HepG2 (cell line): ENCODE data around the gene ANTXR1. TPM values are rescaled to one million over a fixed set of nuclear protein-coding genes. Genes with fewer than 3 reads are reported as not detected.

ENCODE experiments used
- ATAC-seq: fragments of 200-7000 bp; cut with Tn5 transposase; 3 replicates; pipeline ENCODE4 v1.9.1; 2020; ENCODE audit warnings: mild to moderate bottlenecking, moderate library complexity
- BruUV-seq: library from RNA; stranded (reverse); fragments of 400-500 nt; replicated peaks from 2 replicates; lab custom pipeline; 2021; lab: Mats Ljungman, UMichigan
- CTCF ChIA-PET: fragments of 300-600 bp; formaldehyde crosslinking; extraction: SDS; loops from one replicate; lab custom pipeline; 2021; ENCODE audit warnings: low total read pairs, inconsistent platforms, low intra/inter-chr PET ratio; lab: Yijun Ruan, JAX
- POLR2A ChIA-PET: fragments of 350-600 bp; sonication (Branson Sonifier 250); formaldehyde crosslinking; loops from one replicate; lab custom pipeline; 2020; ENCODE audit warnings: antibody characterized with exemption, inconsistent platforms; lab: Yijun Ruan, JAX
- DNase-seq: peaks from one replicate; pipeline ENCODE4 v3.0.0-alpha.2; 2015; ENCODE audit warnings: low spot score
- FAIRE-seq: peaks from 3 replicates; lab custom pipeline; 2011; peaks lifted over from hg19 to GRCh38; lab: Jason Lieb, UNC
- H2AFZ ChIP-seq: one replicate; pipeline ENCODE4 v1.6.1; 2011; ENCODE audit warnings: low read length, inconsistent platforms
- H3K27ac ChIP-seq: fragments of 300-600 bp; 3 replicates; pipeline ENCODE4 v1.8.0; 2011; ENCODE audit warnings: mixed run types, mild to moderate bottlenecking, mixed read lengths, low read length, inconsistent platforms; ENCODE audit not compliant: insufficient read depth; ENCODE audit errors: extremely low read length
- H3K27me3 ChIP-seq, 2 experiments: fragments of 200-600 bp in 1 of 2; 2 replicates in 1 of 2; 3 replicates in 1 of 2; pipeline versions ENCODE4 v1.6.0 to v1.8.0; 2011; ENCODE audit warnings: low read length in 2 of 2, mild to moderate bottlenecking in 2 of 2, moderate library complexity in 2 of 2, inconsistent platforms in 1 of 2; ENCODE audit not compliant: insufficient read depth in 2 of 2, control insufficient read depth in 1 of 2
- H3K36me3 ChIP-seq, 2 experiments: fragments of 200-600 bp in 1 of 2; replicated peaks in 1 of 2; 2 replicates in 1 of 2; 3 replicates in 1 of 2; pipeline versions ENCODE4 v1.5.1 to v1.8.0; 2011; ENCODE audit warnings: low read length in 2 of 2, inconsistent platforms in 1 of 2; ENCODE audit not compliant: insufficient read depth in 2 of 2, control insufficient read depth in 1 of 2
- H3K4me1 ChIP-seq: 2 replicates; pipeline ENCODE4 v1.5.1; 2012; ENCODE audit warnings: low read length, inconsistent platforms; ENCODE audit not compliant: insufficient read depth
- H3K4me2 ChIP-seq: 2 replicates; pipeline ENCODE4 v1.6.0; 2011; ENCODE audit warnings: low read depth, low read length, inconsistent platforms
- H3K4me3 ChIP-seq, 3 experiments: fragments of 200-600 bp in 1 of 3; sonication (generic), shearing (Covaris generic) in 1 of 3; replicated peaks in 1 of 3; 2 replicates each; pipeline ENCODE4 v1.5.1; 2011 to 2016; ENCODE audit warnings: low read length in 3 of 3, inconsistent platforms in 2 of 3, low read depth in 2 of 3, mild to moderate bottlenecking in 2 of 3, control low read depth in 1 of 3, mixed read lengths in 1 of 3; ENCODE audit not compliant: insufficient read depth in 1 of 3
- H3K79me2 ChIP-seq: one replicate; pipeline ENCODE4 v1.6.1; 2011; ENCODE audit warnings: low read length, inconsistent platforms; ENCODE audit not compliant: insufficient read depth
- H3K9ac ChIP-seq: 2 replicates; pipeline ENCODE4 v1.6.0; 2011; ENCODE audit warnings: mild to moderate bottlenecking, low read depth, low read length, inconsistent platforms; ENCODE audit not compliant: insufficient read depth
- H3K9me3 ChIP-seq: 2 replicates; pipeline ENCODE4 v1.5.1; 2012; ENCODE audit warnings: mild to moderate bottlenecking, low read length
- H4K20me1 ChIP-seq: 2 replicates; pipeline ENCODE4 v1.6.0; 2011; ENCODE audit warnings: inconsistent platforms, mild to moderate bottlenecking, low read length, moderate library complexity; ENCODE audit not compliant: insufficient read depth
- ARID5B ChIP-seq: IDR thresholded peaks from 2 replicates; pipeline ENCODE4 v1.4.0; 2020; ENCODE audit warnings: mild to moderate bottlenecking, missing genetic modification reagents
- BRCA1 ChIP-seq: sonication (generic); formaldehyde crosslinking; IDR thresholded peaks from 2 replicates; pipeline ENCODE4 v1.4.0; 2020; ENCODE audit warnings: missing genetic modification reagents
- GLI4 ChIP-seq: sonication (generic); formaldehyde crosslinking; IDR thresholded peaks from 2 replicates; pipeline ENCODE4 v1.5.1; 2020; ENCODE audit warnings: missing genetic modification reagents, mild to moderate bottlenecking, moderate library complexity, borderline replicate concordance
- GPN1 ChIP-seq: sonication (generic); formaldehyde crosslinking; IDR thresholded peaks from 2 replicates; pipeline ENCODE4 v1.5.1; 2020; ENCODE audit warnings: missing genetic modification reagents, borderline replicate concordance
- HOXA7 ChIP-seq: sonication (generic); formaldehyde crosslinking; IDR thresholded peaks from 2 replicates; pipeline ENCODE4 v1.8.1; 2022; ENCODE audit warnings: mild to moderate bottlenecking, missing genetic modification reagents, moderate library complexity
- IRF2 ChIP-seq: IDR thresholded peaks from 2 replicates; pipeline ENCODE4 v1.6.1; 2018; ENCODE audit warnings: missing genetic modification reagents, missing compliant biosample characterization
- KLF13 ChIP-seq: sonication (generic); formaldehyde crosslinking; IDR thresholded peaks from 2 replicates; pipeline ENCODE4 v1.4.0; 2020; ENCODE audit warnings: mild to moderate bottlenecking, missing genetic modification reagents
- LCORL ChIP-seq, 2 experiments: fragments of 450-650 bp in 1 of 2; sonication (generic) in 1 of 2; formaldehyde crosslinking in 1 of 2; IDR thresholded peaks; 2 replicates each; pipeline versions ENCODE4 v1.5.0 to v1.6.1; 2017 to 2020; ENCODE audit warnings: antibody characterized with exemption in 1 of 2, missing genetic modification reagents in 1 of 2
- MAZ ChIP-seq, 2 experiments: sonication (generic) in 1 of 2; formaldehyde crosslinking in 1 of 2; IDR thresholded peaks; 2 replicates each; pipeline versions ENCODE4 v1.5.0 to v1.6.1; 2012 to 2020; ENCODE audit warnings: low read depth in 2 of 2, mild to moderate bottlenecking in 2 of 2, borderline replicate concordance in 1 of 2, improper control_type of control experiment in 1 of 2, low read length in 1 of 2, missing genetic modification reagents in 1 of 2, moderate library complexity in 1 of 2
- MYNN ChIP-seq: sonication (generic); formaldehyde crosslinking; IDR thresholded peaks from 2 replicates; pipeline ENCODE4 v1.4.0; 2020; ENCODE audit warnings: mild to moderate bottlenecking, low read depth, missing genetic modification reagents
- NR3C1 ChIP-seq: sonication (generic); formaldehyde crosslinking; IDR thresholded peaks from 2 replicates; pipeline ENCODE4 v1.4.0; 2020; ENCODE audit warnings: missing genetic modification reagents
- SIN3B ChIP-seq: fragments of 150-350 bp; IDR thresholded peaks from 2 replicates; pipeline ENCODE4 v1.6.1; 2014; ENCODE audit warnings: low read length
- SKIL ChIP-seq: sonication (generic); formaldehyde crosslinking; IDR thresholded peaks from 2 replicates; pipeline ENCODE4 v1.8.0; 2022; ENCODE audit warnings: missing genetic modification reagents, mild to moderate bottlenecking, moderate library complexity, borderline replicate concordance
- SSRP1 ChIP-seq: IDR thresholded peaks from 2 replicates; pipeline ENCODE4 v1.6.1; 2016; ENCODE audit warnings: control low read depth
- ZBTB42 ChIP-seq: sonication (generic); formaldehyde crosslinking; IDR thresholded peaks from 2 replicates; pipeline ENCODE4 v1.5.0; 2020; ENCODE audit warnings: mild to moderate bottlenecking, missing genetic modification reagents
- ZNF24 ChIP-seq: fragments of 450-650 bp; IDR thresholded peaks from 2 replicates; pipeline ENCODE4 v1.6.1; 2017; ENCODE audit warnings: antibody characterized with exemption, mild to moderate bottlenecking
- ZNF772 ChIP-seq: sonication (generic); formaldehyde crosslinking; IDR thresholded peaks from 2 replicates; pipeline ENCODE4 v1.5.0; 2020; ENCODE audit warnings: mild to moderate bottlenecking, missing genetic modification reagents
- WGBS: methylation state at CpG from one replicate; pipeline ENCODE4 v1.1.6; 2017; ENCODE audit warnings: low lambda C conversion rate; 5-methylcytosine and 5-hydroxymethylcytosine counted together
- in situ Hi-C: cut with HindIII; loops from 2 replicates; pipeline ENCODE4 v1.10.0; 2017; ENCODE audit warnings: low pct_unique_long_range_greater_than_20kb; ENCODE audit not compliant: extremely low pct_ligation_motif_present
- intact Hi-C: fragments of 100-400 bp; cut with micrococcal nuclease; formaldehyde crosslinking; loops from one replicate; pipeline ENCODE4 v1.10.0; 2022; ENCODE audit not compliant: unreplicated experiment
- polyA plus RNA-seq, 8 experiments: library from polyadenylated mRNA; depleted of rRNA in 3 of 8; stranded (reverse) in 7 of 8; unstranded in 1 of 8; fragments of >200 nt; fragmentation: Illumina TruSeq in 4 of 8; extraction: Trizol in 4 of 8; gene quantifications; 2 replicates each; pipeline versions ENCODE4 v1.2.1 to v1.2.3, GENCODE V29; 2011 to 2016; ENCODE audit warnings: low read depth in 4 of 8, missing spikeins in 1 of 8, mixed read lengths in 1 of 8; ENCODE audit not compliant: insufficient read depth in 1 of 8
- total RNA-seq, 5 experiments: library from RNA; depleted of rRNA; stranded (reverse); fragments of >200 nt; fragmentation: Illumina TruSeq; extraction: Trizol; gene quantifications; 2 replicates each; pipeline ENCODE4 v1.2.3, GENCODE V29; 2016; ENCODE audit warnings: low read depth in 1 of 5
- TF ChIP-seq, protein P1 (sequence below): sonication (generic); formaldehyde crosslinking; IDR thresholded peaks from 2 replicates; pipeline ENCODE4 v1.5.0; 2020; ENCODE audit warnings: mild to moderate bottlenecking, missing genetic modification reagents

The ANTXR1 gene
- total and polyA plus RNA-seq, 2 of the 13 experiments (the other 11 are each of a cell fraction or from before 2014, with no cell fraction given) = 4.5 to 12.7 TPM

DNA sequence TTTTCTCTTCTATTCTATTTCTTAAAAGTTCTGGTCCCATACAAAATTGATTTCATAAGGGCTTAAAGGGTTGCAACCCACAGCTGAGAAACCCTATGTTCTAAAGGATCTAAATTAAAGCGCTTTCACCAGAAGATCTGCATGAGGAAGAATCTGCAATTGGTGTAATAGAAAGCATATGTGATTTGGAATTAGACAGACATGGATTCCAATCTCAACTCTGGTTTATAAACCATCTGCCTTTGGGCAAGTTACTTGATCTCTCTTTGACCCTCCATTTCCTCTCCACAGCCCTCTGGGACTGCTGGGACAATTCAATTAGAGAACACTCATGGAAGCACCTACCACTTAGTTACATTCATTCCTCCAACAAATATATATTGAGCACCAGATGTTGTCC is 178.7 kb downstream of the ANTXR1 start:
- DNase-seq = no peak
- POLR2A ChIA-PET = no interaction called here
- Histone ChIP-seq H2AFZ (no peak overlapping the region), H3K27ac (no peak overlapping the region), H3K9me3 (no peaks in the 10 kb centered on the region), H3K27me3 (no peaks in the 10 kb centered on the region), H3K4me1 (peaks cover 15% of the 10 kb centered on the region), H3K36me3 (peaks cover 0 to under 1% of the 10 kb centered on the region in 2 experiments; a peak in 2 of 5 replicates), H4K20me1 (no peaks in the 10 kb centered on the region), H3K79me2 (no peaks in the 10 kb centered on the region), H3K4me2 (no peak overlapping the region), H3K4me3 (no peak overlapping the region), H3K9ac (no peak overlapping the region)
- 100% methylated on average over 1 of the region's 1 CpG for WGBS
- ATAC-seq = no peak
- intact Hi-C loops = no loop called here
- no peak for FAIRE-seq
- in situ Hi-C loops = no loop called here
- CTCF ChIA-PET = no interaction called here
- BruUV-seq = no TSS peak
- TF ChIP-seq ARID5B (CRISPR knock-in tag) = no peak
- TF ChIP-seq SKIL (CRISPR knock-in tag) = no peak
- no peak for TF ChIP-seq NR3C1
- no peak for TF ChIP-seq ZBTB42 (CRISPR knock-in tag)
- TF ChIP-seq GLI4 = no peak
- TF ChIP-seq LCORL (IDR thresholded peaks at IDR 0.05) = no peak
- no peak for TF ChIP-seq LCORL (CRISPR knock-in tag; IDR thresholded peaks at IDR 0.05)
- no peak for TF ChIP-seq IRF2 (CRISPR knock-in tag)
- TF ChIP-seq HOXA7 = no peak
- TF ChIP-seq BRCA1 = no peak
- TF ChIP-seq MAZ (IDR thresholded peaks at IDR 0.05; ENCODE audit: borderline replicate concordance, low read depth, low read length) = no peak
- TF ChIP-seq MAZ (CRISPR knock-in tag; IDR thresholded peaks at IDR 0.05; ENCODE audit: low read depth) = no peak
- TF ChIP-seq SSRP1 (CRISPR knock-in tag) = no peak
- TF ChIP-seq, protein P1, sequence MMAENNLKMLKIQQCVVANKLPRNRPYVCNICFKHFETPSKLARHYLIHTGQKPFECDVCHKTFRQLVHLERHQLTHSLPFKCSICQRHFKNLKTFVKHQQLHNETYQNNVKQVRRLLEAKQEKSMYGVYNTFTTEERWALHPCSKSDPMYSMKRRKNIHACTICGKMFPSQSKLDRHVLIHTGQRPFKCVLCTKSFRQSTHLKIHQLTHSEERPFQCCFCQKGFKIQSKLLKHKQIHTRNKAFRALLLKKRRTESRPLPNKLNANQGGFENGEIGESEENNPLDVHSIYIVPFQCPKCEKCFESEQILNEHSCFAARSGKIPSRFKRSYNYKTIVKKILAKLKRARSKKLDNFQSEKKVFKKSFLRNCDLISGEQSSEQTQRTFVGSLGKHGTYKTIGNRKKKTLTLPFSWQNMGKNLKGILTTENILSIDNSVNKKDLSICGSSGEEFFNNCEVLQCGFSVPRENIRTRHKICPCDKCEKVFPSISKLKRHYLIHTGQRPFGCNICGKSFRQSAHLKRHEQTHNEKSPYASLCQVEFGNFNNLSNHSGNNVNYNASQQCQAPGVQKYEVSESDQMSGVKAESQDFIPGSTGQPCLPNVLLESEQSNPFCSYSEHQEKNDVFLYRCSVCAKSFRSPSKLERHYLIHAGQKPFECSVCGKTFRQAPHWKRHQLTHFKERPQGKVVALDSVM (CRISPR knock-in tag) = no peak
- TF ChIP-seq MYNN = no peak
- no peak for TF ChIP-seq KLF13 (CRISPR knock-in tag)
- TF ChIP-seq ZNF24 = no peak
- no peak for TF ChIP-seq ZNF772
- no peak for TF ChIP-seq GPN1 (CRISPR knock-in tag)
- TF ChIP-seq SIN3B = no peak
